CD4-positive, alpha-beta memory T cell (primary cell): ENCODE results near the gene CNPY4. TPM values are rescaled to one million over a fixed set of nuclear protein-coding genes. Genes with fewer than 3 reads are reported as not detected.
"Not testable (repeated sequence)": the region's sequence is repeated elsewhere in the genome, so short reads cannot be mapped to it uniquely, and the experiment has no call there.

Experiments
- CTCF ChIA-PET: fragments of 350-600 bp; sonication (Branson Sonifier 250); formaldehyde crosslinking; loops from one replicate; lab custom pipeline; 2021; ENCODE audit warnings: inconsistent platforms; ENCODE audit not compliant: partially characterized antibody; lab: Charles Lee
- POLR2A ChIA-PET: fragments of 350-600 bp; sonication (Branson Sonifier 250); formaldehyde crosslinking; loops from one replicate; lab custom pipeline; 2021; ENCODE audit not compliant: partially characterized antibody; lab: Charles Lee
- DNase-seq, 5 donors: peaks; one replicate each; pipeline versions ENCODE4 v3.0.0 to v3.0.0-alpha.2; 2020 to 2022; ENCODE audit warnings: mixed read lengths in 1 of 5
- H3K27ac ChIP-seq: one replicate; pipeline ENCODE4 v1.7.0; 2013; ENCODE audit warnings: low read depth, low read length
- H3K27me3 ChIP-seq: 2 replicates; pipeline ENCODE4 v1.7.0; 2013; ENCODE audit warnings: mild to moderate bottlenecking, low read length, moderate library complexity; ENCODE audit not compliant: insufficient read depth
- H3K36me3 ChIP-seq: 2 replicates; pipeline ENCODE4 v1.7.0; 2013; ENCODE audit warnings: mild to moderate bottlenecking, low read length, moderate library complexity; ENCODE audit not compliant: insufficient read depth
- H3K4me1 ChIP-seq: 2 replicates; pipeline ENCODE4 v1.7.0; 2013; ENCODE audit warnings: mild to moderate bottlenecking, low read length, moderate library complexity; ENCODE audit not compliant: insufficient read depth
- H3K4me3 ChIP-seq, 2 donors: one replicate each; pipeline ENCODE4 v1.7.0; 2013; ENCODE audit warnings: low read length in 2 of 2, mild to moderate bottlenecking in 1 of 2
- H3K9me3 ChIP-seq, 2 donors: one replicate each; pipeline ENCODE4 v1.7.0; 2013; ENCODE audit warnings: low read length in 2 of 2, control low read depth in 1 of 2; ENCODE audit not compliant: control insufficient read depth in 1 of 2
- H3K27ac Mint-ChIP-seq, 7 donors: one replicate each; pipeline ENCODE4 v1.8.0; 2020 to 2021; ENCODE audit warnings: mixed read lengths in 7 of 7, mild to moderate bottlenecking in 6 of 7, inconsistent platforms in 3 of 7, moderate library complexity in 3 of 7
- H3K27me3 Mint-ChIP-seq, 2 donors: one replicate each; pipeline ENCODE4 v1.8.0; 2020 to 2021; ENCODE audit warnings: mixed read lengths in 2 of 2
- H3K36me3 Mint-ChIP-seq, 2 donors: one replicate each; pipeline ENCODE4 v1.8.0; 2020 to 2021; ENCODE audit warnings: mixed read lengths in 2 of 2, inconsistent platforms in 1 of 2, mild to moderate bottlenecking in 1 of 2
- H3K4me1 Mint-ChIP-seq, 4 donors: one replicate each; pipeline ENCODE4 v1.8.0; 2020 to 2021; ENCODE audit warnings: mixed read lengths in 4 of 4, mild to moderate bottlenecking in 1 of 4
- H3K4me3 Mint-ChIP-seq, 8 donors: one replicate each; pipeline ENCODE4 v1.8.0; 2020 to 2021; ENCODE audit warnings: mixed read lengths in 8 of 8, mild to moderate bottlenecking in 7 of 8, moderate library complexity in 6 of 8, inconsistent platforms in 3 of 8
- H3K9me3 Mint-ChIP-seq, 8 donors: one replicate each; pipeline ENCODE4 v1.8.0; 2020 to 2021; ENCODE audit warnings: mixed read lengths in 8 of 8, mild to moderate bottlenecking in 5 of 8, inconsistent platforms in 3 of 8, moderate library complexity in 1 of 8
- intact Hi-C: fragments of 100-400 bp; cut with micrococcal nuclease; formaldehyde crosslinking; loops from one replicate; pipeline ENCODE4 v1.15.1; 2023
- polyA plus RNA-seq, 2 donors: library from polyadenylated mRNA; unstranded; fragments of 300-500 nt; fragmentation: Illumina TruSeq; gene quantifications; one replicate each; pipeline ENCODE4 v1.2.3, GENCODE V29; 2021
- total RNA-seq, 2 experiments: library from RNA; stranded (reverse); gene quantifications; one replicate each; pipeline ENCODE4 v1.2.3, GENCODE V29; 2021

The CNPY4 gene
- total and polyA plus RNA-seq, 4 experiments from 2014 or later, result 14.8 to 69.8 (median 46.9) TPM

GRCh38 chr7:100142461-100142860 is 23.0 kb downstream of the CNPY4 start:
- Mint-ChIP-seq H3K9me3 (no peaks in the 10 kb centered on the region), H3K4me1 (peaks cover 3 to 9% (median 5%) of the 10 kb centered on the region in 4 donors), H3K27me3 (no peaks in the 10 kb centered on the region), H3K27ac (no peak overlapping the region), H3K4me3 (no peak overlapping the region), H3K36me3 (no peaks in the 10 kb centered on the region)
- DNase-seq, result no peak
- POLR2A ChIA-PET, result interaction anchor here (1.5 kb wide), 1 partner anchor 16 kb away, joined by 3 read pairs; the partner anchor contains the start of gene MBLAC1
- intact Hi-C loops, result no loop called here
- H3K27ac ChIP-seq, result no peak overlapping the region
- CTCF ChIA-PET, result interaction anchor here (3.1 kb wide), 1 partner anchor 11 kb away, joined by 25 read pairs; no protein-coding TSS in a partner anchor
- no peaks in the 10 kb centered on the region for H3K36me3 ChIP-seq
- H3K4me1 ChIP-seq, result peaks cover 6% of the 10 kb centered on the region
- H3K27me3 ChIP-seq, result no peaks in the 10 kb centered on the region
- no peaks in the 10 kb centered on the region for H3K9me3 ChIP-seq
- no peak overlapping the region for H3K4me3 ChIP-seq

DNA sequence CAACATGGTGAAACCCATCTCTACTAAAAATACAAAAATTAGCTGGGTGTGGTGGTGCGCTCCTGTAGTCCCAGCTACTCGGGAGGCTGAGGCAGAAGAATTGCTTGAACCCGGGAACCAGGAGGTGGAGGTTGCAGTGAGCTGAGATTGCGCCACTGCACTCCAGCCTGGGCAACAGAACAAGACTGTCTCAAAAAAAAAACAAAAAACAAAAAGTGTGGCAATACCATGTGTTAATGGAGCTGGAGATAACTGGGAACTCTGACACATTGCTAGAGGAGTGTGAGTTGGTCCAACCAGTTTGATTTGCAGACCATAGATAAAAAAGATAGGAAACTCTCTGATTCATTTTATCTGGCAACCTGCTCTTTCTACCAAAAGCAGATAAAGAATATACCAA is 26.9 kb downstream of the CNPY4 start:
- H3K27ac ChIP-seq, H3K9me3 ChIP-seq, H3K27me3 ChIP-seq, H3K4me3 Mint-ChIP-seq, intact Hi-C loops, DNase-seq, H3K4me3 ChIP-seq, H3K36me3 ChIP-seq, H3K27me3 Mint-ChIP-seq, H3K9me3 Mint-ChIP-seq: not testable (repeated sequence)
- H3K4me1 Mint-ChIP-seq, result peaks cover 16 to 31% (median 20%) of the 10 kb centered on the region in 4 donors
- H3K27ac Mint-ChIP-seq, result peak overlapping the region in 1 of 7 donors; percentile 22
- peaks cover 6 to 10% of the 10 kb centered on the region in 2 donors for H3K36me3 Mint-ChIP-seq
- POLR2A ChIA-PET, result interaction anchor here (2.7 to 5.0 kb wide), 3 partner anchors 13 to 74 kb away, joined by 21 to 73 read pairs (median 28); partner anchors contain the start of genes MBLAC1, PVRIG and TRAPPC14
- CTCF ChIA-PET, result interaction anchor here (0.8 to 3.1 kb wide), 5 partner anchors 8 to 71 kb away, joined by 3 to 22 read pairs (median 4); no protein-coding TSS in a partner anchor
- peaks cover 24% of the 10 kb centered on the region for H3K4me1 ChIP-seq

DNA sequence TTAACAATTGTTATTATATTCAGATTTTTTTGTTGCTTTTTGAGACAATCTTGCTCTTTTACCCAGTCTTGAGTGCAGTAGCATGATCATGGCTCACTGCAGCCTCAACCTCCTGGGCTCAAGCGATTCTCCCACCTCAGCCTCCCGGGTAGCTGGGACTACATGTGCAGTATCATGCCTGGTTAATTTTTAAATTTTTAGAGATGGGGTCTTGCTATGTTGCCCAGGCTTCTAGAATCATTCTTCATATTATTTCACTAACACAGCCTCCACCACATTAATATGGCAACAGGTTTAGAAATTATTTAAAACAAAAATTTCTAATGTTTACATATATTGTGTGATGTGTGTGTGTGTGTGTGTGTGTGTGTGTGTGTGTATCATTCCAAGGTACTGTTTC is 27.8 kb downstream of the CNPY4 start:
- ChIA-PET CTCF (interaction anchor here (0.6 to 3.1 kb wide), 8 partner anchors 9 to 70 kb away, joined by 3 to 22 read pairs (median 5); no protein-coding TSS in a partner anchor), POLR2A (interaction anchor here (0.8 to 6.5 kb wide), 9 partner anchors 12 to 73 kb away, joined by 3 to 95 read pairs (median 21); partner anchors contain the start of genes GAL3ST4, GPC2, MBLAC1 and PVRIG)
- Mint-ChIP-seq H3K4me3 (peak overlapping the region in 2 of 8 donors; percentile 22 to 94), H3K27ac (peak overlapping the region in 2 of 7 donors; percentile 78 to 97), H3K4me1 (peaks cover 13 to 35% (median 22%) of the 10 kb centered on the region in 4 donors), H3K36me3 (peaks cover 8 to 15% of the 10 kb centered on the region in 2 donors), H3K9me3 (peaks cover 0 to 6% (median 0%) of the 10 kb centered on the region in 8 donors), H3K27me3 (no peaks in the 10 kb centered on the region)
- Histone ChIP-seq H3K36me3 (peaks cover 3% of the 10 kb centered on the region), H3K4me3 (no peak overlapping the region), H3K9me3 (no peaks in the 10 kb centered on the region), H3K27ac (no peak overlapping the region), H3K4me1 (peaks cover 30% of the 10 kb centered on the region), H3K27me3 (no peaks in the 10 kb centered on the region)
- intact Hi-C loops, result no loop called here
- no peak for DNase-seq

DNA sequence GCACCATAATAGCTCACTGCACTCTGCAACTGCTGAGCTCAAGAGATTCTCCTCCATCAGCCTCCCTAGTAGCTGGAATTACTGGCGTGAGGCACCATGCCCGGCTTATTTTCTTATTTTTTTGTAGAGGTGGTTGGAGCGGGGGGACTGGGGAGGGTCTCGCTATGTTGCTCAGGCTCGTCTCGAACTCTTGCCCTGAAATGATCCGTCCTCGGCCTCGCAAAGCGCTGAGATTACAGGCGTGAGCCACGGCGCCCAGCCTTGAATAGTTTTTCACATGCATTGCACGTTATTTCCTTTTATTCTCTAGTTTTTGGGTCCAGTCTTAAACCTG is 28.8 kb downstream of the CNPY4 start:
- no peaks in the 10 kb centered on the region for H3K27me3 Mint-ChIP-seq
- intact Hi-C loops, result loop anchor here (1.0 to 2.0 kb wide), 7 partner anchors 10 to 280 kb away; partner anchors contain the start of genes GPC2, STAG3, TRAPPC14 and ZCWPW1
- H3K36me3 Mint-ChIP-seq, result peaks cover 13 to 23% of the 10 kb centered on the region in 2 donors
- Histone ChIP-seq H3K27ac (peak overlapping the region; percentile 92), H3K36me3 (peaks cover 11% of the 10 kb centered on the region), H3K4me3 (peak overlapping the region; percentile 70 to 83), H3K9me3 (no peaks in the 10 kb centered on the region), H3K4me1 (peaks cover 40% of the 10 kb centered on the region), H3K27me3 (no peaks in the 10 kb centered on the region)
- H3K9me3 Mint-ChIP-seq, result peaks cover 0 to 6% (median 0%) of the 10 kb centered on the region in 8 donors
- peak overlapping the region; percentile 95 to 99 (median 97) for H3K27ac Mint-ChIP-seq
- ChIA-PET CTCF (interaction anchor here (0.7 to 3.1 kb wide), 12 partner anchors 9 to 69 kb away, joined by 3 to 22 read pairs (median 4); partner anchors contain the start of gene TRAPPC14), POLR2A (interaction anchor here (0.6 to 6.5 kb wide), 24 partner anchors 10 to 287 kb away, joined by 3 to 95 read pairs (median 6); partner anchors contain the start of genes AP4M1, GAL3ST4, GPC2 and MBLAC1)
- H3K4me1 Mint-ChIP-seq, result peaks cover 18 to 40% (median 29%) of the 10 kb centered on the region in 4 donors
- peak overlapping the region; percentile 88 to 99 (median 94) for H3K4me3 Mint-ChIP-seq
- DNase-seq, result no peak

DNA sequence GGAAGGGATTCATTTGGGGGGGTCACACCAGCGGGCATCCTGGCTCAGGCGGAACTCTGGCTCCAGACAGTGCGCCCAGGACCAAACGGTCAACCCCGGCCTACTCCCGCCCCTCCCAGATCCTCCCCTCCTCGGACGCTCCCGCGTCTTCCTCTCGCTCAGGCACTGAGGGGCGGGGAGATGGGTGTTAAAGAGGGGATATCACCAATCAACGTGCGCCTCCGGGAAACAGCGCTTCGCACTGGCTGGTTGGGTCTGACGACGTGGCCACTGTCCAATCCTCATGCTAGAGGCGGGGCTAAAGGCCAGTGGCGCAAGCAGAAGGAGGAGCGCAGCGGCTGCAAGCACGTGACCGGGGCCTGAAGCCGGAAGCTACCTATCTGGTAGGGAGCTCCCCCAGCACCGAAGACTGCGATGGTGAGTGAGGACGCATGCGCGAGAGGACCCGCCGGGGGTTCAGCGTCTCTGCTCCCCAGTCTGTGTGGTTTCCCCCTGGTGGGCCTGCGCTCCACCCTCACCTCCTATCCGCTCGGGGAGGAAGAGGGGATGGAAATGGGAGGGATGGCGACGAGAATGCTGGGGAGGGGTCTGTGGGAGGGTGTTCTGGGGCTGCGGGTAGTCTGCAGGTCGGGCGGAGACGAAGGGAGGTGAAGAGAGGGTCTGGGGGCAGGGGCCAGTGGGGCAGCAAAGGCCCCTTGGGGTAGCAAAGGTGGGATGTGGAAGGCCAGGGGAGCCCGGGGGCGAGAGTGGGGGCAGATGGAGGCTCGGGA is 29.3 kb downstream of the CNPY4 start, which contains the start of gene LAMTOR4:
TSS of gene LAMTOR4 (plus strand) at position 360 of the 770 bp plus-strand sequence. CDS start at position 415, 55 bp downstream.
- DNase-seq, result peak; percentile 94 to 99 (median 99)
- peak within 1 kb of the TSS; percentile 88 to 99 (median 94) for H3K4me3 Mint-ChIP-seq
- Histone ChIP-seq H3K4me1 (peaks cover 45% of the 10 kb centered on the region), H3K27me3 (no peaks in the 10 kb centered on the region), H3K9me3 (no peaks in the 10 kb centered on the region), H3K27ac (peak within 1 kb of the TSS; percentile 92), H3K36me3 (peaks cover 16% of the 10 kb centered on the region), H3K4me3 (peak within 1 kb of the TSS; percentile 83 to 93)
- peaks cover 18 to 45% (median 31%) of the 10 kb centered on the region in 4 donors for H3K4me1 Mint-ChIP-seq
- H3K27ac Mint-ChIP-seq, result peak within 1 kb of the TSS; percentile 95 to 99 (median 97)
- H3K27me3 Mint-ChIP-seq, result no peaks in the 10 kb centered on the region
- ChIA-PET POLR2A (interaction anchor here (0.6 to 6.5 kb wide), 26 partner anchors 8 to 287 kb away, joined by 3 to 95 read pairs (median 4); partner anchors contain the start of genes AP4M1, GAL3ST4, GPC2 and MBLAC1), CTCF (interaction anchor here (0.6 to 3.1 kb wide), 10 partner anchors 9 to 69 kb away, joined by 3 to 22 read pairs (median 5); partner anchors contain the start of gene TRAPPC14)
- H3K36me3 Mint-ChIP-seq, result peaks cover 13 to 28% of the 10 kb centered on the region in 2 donors
- H3K9me3 Mint-ChIP-seq, result peaks cover 0 to 6% (median 0%) of the 10 kb centered on the region in 8 donors
- intact Hi-C loops, result loop anchor here (1.0 to 2.0 kb wide), 7 partner anchors 10 to 280 kb away; partner anchors contain the start of genes GPC2, STAG3, TRAPPC14 and ZCWPW1

DNA sequence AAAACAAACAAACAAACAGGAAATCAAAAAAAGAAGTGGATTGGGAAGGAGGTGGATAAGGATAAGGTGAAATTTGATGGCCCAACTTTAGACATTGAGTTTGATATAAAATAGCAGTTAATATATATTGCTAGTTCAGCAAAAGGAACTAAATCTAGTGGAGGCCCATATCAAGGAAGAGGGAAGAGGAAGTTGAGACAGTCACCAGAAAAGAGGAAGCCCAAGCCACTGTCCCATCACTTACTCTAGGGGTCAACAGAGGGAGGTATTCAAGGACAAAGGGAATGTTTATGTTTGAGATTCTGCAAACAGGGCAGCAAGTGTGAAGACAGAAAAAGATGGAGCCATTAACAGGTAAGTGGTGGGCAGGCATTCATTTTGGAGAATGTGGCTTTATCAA is 33.0 kb downstream of the CNPY4 start:
- peak overlapping the region in 6 of 7 donors; percentile 37 to 86 (median 79) for H3K27ac Mint-ChIP-seq
- Histone ChIP-seq H3K27ac (no peak overlapping the region), H3K4me1 (peaks cover 69% of the 10 kb centered on the region), H3K9me3 (no peaks in the 10 kb centered on the region), H3K36me3 (peaks cover 36% of the 10 kb centered on the region), H3K4me3 (no peak overlapping the region), H3K27me3 (no peaks in the 10 kb centered on the region)
- peaks cover 0 to 6% (median 0%) of the 10 kb centered on the region in 8 donors for H3K9me3 Mint-ChIP-seq
- H3K27me3 Mint-ChIP-seq, result no peaks in the 10 kb centered on the region
- peaks cover 14 to 53% of the 10 kb centered on the region in 2 donors for H3K36me3 Mint-ChIP-seq
- CTCF ChIA-PET, result no interaction called here
- intact Hi-C loops, result no loop called here
- DNase-seq, result no peak
- POLR2A ChIA-PET, result interaction anchor here (6.5 kb wide), 1 partner anchor 13 kb away, joined by 95 read pairs; the partner anchor contains the start of gene GAL3ST4
- peak overlapping the region in 1 of 8 donors; percentile 29 for H3K4me3 Mint-ChIP-seq
- peaks cover 28 to 72% (median 51%) of the 10 kb centered on the region in 4 donors for H3K4me1 Mint-ChIP-seq
